H1 (cell line): Measurements from ENCODE around the gene SEPTIN1. TPM values are rescaled to one million over a fixed set of nuclear protein-coding genes. Genes with fewer than 3 reads are reported as not detected.
A peak's percentile ranks its signal among the peaks of the same experiment; 100 is the strongest.

ENCODE experiments used
- ASH2L ChIP-seq: fragments of 200-600, 300-600 bp; sonication (generic); IDR thresholded peaks from one replicate; pipeline ENCODE4 v1.7.1; 2017; ENCODE audit warnings: low read length
- BACH1 ChIP-seq: IDR thresholded peaks from 2 replicates; pipeline ENCODE4 v1.6.1; 2012; ENCODE audit warnings: low read length, improper control_type of control experiment
- BCL11A ChIP-seq, 2 experiments: IDR thresholded peaks; one replicate each; pipeline ENCODE4 v1.6.1; 2011; ENCODE audit warnings: low read depth in 2 of 2, low read length in 2 of 2, mild to moderate bottlenecking in 2 of 2
- CBX5 ChIP-seq: fragments of 300-800, 300-1000 bp; sonication (generic); IDR thresholded peaks from 2 replicates; pipeline ENCODE4 v1.7.1; 2016; ENCODE audit warnings: antibody characterized with exemption, low read length, low read depth
- CEBPB ChIP-seq: IDR thresholded peaks from 2 replicates; pipeline ENCODE4 v1.6.1; 2012; ENCODE audit warnings: low read depth, low read length
- CREB1 ChIP-seq: IDR thresholded peaks from 2 replicates; pipeline ENCODE4 v1.6.1; 2012; ENCODE audit warnings: inconsistent platforms
- EGR1 ChIP-seq: IDR thresholded peaks from 2 replicates; pipeline ENCODE4 v1.6.1; 2011; ENCODE audit warnings: low read depth, low read length, borderline replicate concordance
- EZH2 ChIP-seq: fragments of 200-600 bp; sonication (generic); IDR thresholded peaks from 2 replicates; pipeline ENCODE4 v1.7.1; 2012; ENCODE audit warnings: low read depth, mild to moderate bottlenecking, moderate library complexity, low read length, inconsistent platforms; ENCODE audit not compliant: severe bottlenecking
- GABPA ChIP-seq: IDR thresholded peaks from 2 replicates; pipeline ENCODE4 v1.6.1; 2011; ENCODE audit warnings: mild to moderate bottlenecking, low read length, moderate library complexity, borderline replicate concordance; ENCODE audit not compliant: insufficient read depth
- HDAC2 ChIP-seq, 2 experiments: fragments of 300-600 bp in 1 of 2; sonication (generic) in 1 of 2; IDR thresholded peaks; 2 replicates each; pipeline ENCODE4 v1.6.1; 2011 to 2012; ENCODE audit warnings: low read depth in 2 of 2, low read length in 2 of 2, mild to moderate bottlenecking in 2 of 2, moderate library complexity in 2 of 2, borderline replicate concordance in 1 of 2, inconsistent platforms in 1 of 2
- JUND ChIP-seq: IDR thresholded peaks from 2 replicates; pipeline ENCODE4 v1.6.1; 2011; ENCODE audit warnings: mild to moderate bottlenecking, improper control_type of control experiment, low read length
- KDM4A ChIP-seq: IDR thresholded peaks from one replicate; pipeline ENCODE4 v1.7.1; 2012; ENCODE audit warnings: low read depth, mild to moderate bottlenecking, moderate library complexity, low read length, inconsistent platforms; ENCODE audit not compliant: severe bottlenecking
- KDM5A ChIP-seq: fragments of 200-600 bp; IDR thresholded peaks from 2 replicates; pipeline ENCODE4 v1.7.1; 2012; ENCODE audit warnings: mild to moderate bottlenecking, low read length, inconsistent platforms, mixed read lengths
- MAFK ChIP-seq: IDR thresholded peaks from 2 replicates; pipeline ENCODE4 v1.6.1; 2012; ENCODE audit warnings: low read depth, mild to moderate bottlenecking, improper control_type of control experiment, low read length
- NRF1 ChIP-seq: IDR thresholded peaks from 2 replicates; pipeline ENCODE4 v1.6.1; 2011; ENCODE audit warnings: mild to moderate bottlenecking, low read depth, low read length, improper control_type of control experiment
- PHF8 ChIP-seq: fragments of 200-600 bp; sonication (generic); conservative IDR thresholded peaks from 2 replicates; pipeline ENCODE4 v1.7.1; 2012; ENCODE audit warnings: low read depth, mild to moderate bottlenecking, inconsistent platforms, low read length, moderate library complexity
- POLR2AphosphoS5 ChIP-seq: IDR thresholded peaks from 2 replicates; pipeline ENCODE4 v1.6.1; 2011; ENCODE audit warnings: low read depth, low read length
- POU5F1 ChIP-seq: IDR thresholded peaks from 2 replicates; pipeline ENCODE4 v1.6.1; 2011; ENCODE audit warnings: low read depth, mild to moderate bottlenecking, low read length, moderate library complexity
- RBBP5 ChIP-seq: IDR thresholded peaks from 2 replicates; pipeline ENCODE4 v1.7.1; 2012; ENCODE audit warnings: low read depth, mild to moderate bottlenecking, inconsistent platforms, low read length, moderate library complexity, borderline replicate concordance
- RFX5 ChIP-seq: IDR thresholded peaks from 2 replicates; pipeline ENCODE4 v1.6.1; 2011; ENCODE audit warnings: low read depth, low read length, improper control_type of control experiment, borderline replicate concordance
- SAP30 ChIP-seq: fragments of 300-600 bp; sonication (generic); IDR thresholded peaks from 2 replicates; pipeline ENCODE4 v1.7.1; 2012; ENCODE audit warnings: low read length, moderate library complexity, mild to moderate bottlenecking, inconsistent platforms; ENCODE audit not compliant: insufficient read depth, insufficient replicate concordance
- SIRT6 ChIP-seq: IDR thresholded peaks from one replicate; pipeline ENCODE4 v1.7.1; 2012; ENCODE audit warnings: low read length, inconsistent platforms
- TAF7 ChIP-seq: optimal IDR thresholded peaks from 2 replicates; pipeline ENCODE3; 2011; ENCODE audit warnings: low read depth, mild to moderate bottlenecking, inconsistent platforms, low read length, moderate library complexity, borderline replicate concordance
- ZNF274 ChIP-seq: IDR thresholded peaks from 2 replicates; pipeline ENCODE4 v1.7.0; 2012; ENCODE audit warnings: low read length, borderline replicate concordance; ENCODE audit errors: extremely low read depth
- polyA plus RNA-seq, 7 experiments: library from polyadenylated mRNA; depleted of rRNA in 3 of 7; stranded (reverse) in 5 of 7; unstranded in 2 of 7; fragments of >200 nt in 5 of 7; fragments of 200-250 nt in 2 of 7; gene quantifications; 1 replicate in 5 of 7; 2 replicates in 1 of 7; 4 replicates in 1 of 7; pipeline versions ENCODE4 v1.2.1 to v1.2.3, GENCODE V29; 2011 to 2013; ENCODE audit warnings: missing spikeins in 2 of 7, mixed read lengths in 2 of 7
- total RNA-seq: library from RNA; stranded (reverse); fragmentation: NEBNext Ultra II Directional; extraction: Animal tissue kit (Norgen Biotek cat#: 25700); gene quantifications from 2 replicates; pipeline ENCODE4 v1.2.1, GENCODE V29; 2021

SEPTIN1 gene
- total and polyA plus RNA-seq, 2 of the 8 experiments (the other 6 are each of a cell fraction or from before 2014, with no cell fraction given): 0.24 to 1.4 TPM

GRCh38 chr16:30429678-30430427, 47.5 kb upstream of the SEPTIN1 start, which contains the start of gene DCTPP1 (continued):
- TF ChIP-seq TAF7 (no peak), NRF1 (peak; percentile 39), RBBP5 (peak; percentile 17; the same call in 1 of the 2 replicates), RFX5 (no peak), BCL11A (IDR thresholded peaks at IDR 0.05; ENCODE audit: low read depth in 2 of 2, low read length in 2 of 2) (no peak), HDAC2 (IDR thresholded peaks at IDR 0.05; ENCODE audit: borderline replicate concordance in 1 of 2, low read depth in 2 of 2, low read length in 2 of 2) (peak in 1 of 2 experiments; percentile 49; a peak in 2 of 4 replicates), EGR1 (no peak), ZNF274 (no peak), CREB1 (peak; percentile 81), KDM5A (no peak), POU5F1 (no peak), SAP30 (no peak), PHF8 (peak; percentile 70; the same call in 1 of the 2 replicates), BACH1 (peak; percentile 86), ASH2L (no peak), JUND (peak; percentile 32; the same call in 1 of the 2 replicates), MAFK (no peak), EZH2 (no peak), GABPA (no peak; the same call in 1 of the 2 replicates), SIRT6 (no peak), KDM4A (peak; percentile 94), CEBPB (peak; percentile 82; the same call in 1 of the 2 replicates), POLR2AphosphoS5 (no peak), CBX5 (no peak)
